HL-60 (cell line): Measurements from ENCODE around the gene PDSS2.

Experiments used
- DNase-seq, 2 experiments: peaks; one replicate each; pipeline ENCODE4 v3.0.0-alpha.2; 2010 to 2020; ENCODE audit warnings: low read depth in 1 of 2, low spot score in 1 of 2
- H3K27ac ChIP-seq: fragments of 250-450 bp; sonication (Bioruptor Pico); replicated peaks from 2 replicates; pipeline ENCODE4 v1.5.1; 2020; ENCODE audit warnings: mild to moderate bottlenecking, moderate library complexity
- H3K27me3 ChIP-seq: fragments of 250-450 bp; sonication (Bioruptor Pico); 2 replicates; pipeline ENCODE4 v1.5.1; 2021; ENCODE audit warnings: mild to moderate bottlenecking, moderate library complexity; ENCODE audit not compliant: insufficient read depth, poor library complexity, severe bottlenecking
- H3K4me3 ChIP-seq: replicated peaks from 2 replicates; pipeline ENCODE4 v1.5.1; 2011; ENCODE audit warnings: mild to moderate bottlenecking, control low read depth, low read length; ENCODE audit not compliant: insufficient read depth
- GABPA ChIP-seq: IDR thresholded peaks from 2 replicates; pipeline ENCODE4 v1.6.1; 2012; ENCODE audit warnings: low read depth
- POLR2AphosphoS5 ChIP-seq: IDR thresholded peaks from 2 replicates; pipeline ENCODE4 v1.6.1; 2012; ENCODE audit warnings: low read depth
- SPI1 ChIP-seq: IDR thresholded peaks from 2 replicates; pipeline ENCODE4 v1.6.1; 2012; ENCODE audit warnings: low read depth, mild to moderate bottlenecking, borderline replicate concordance
- TF ChIP-seq, protein P1 (sequence below): IDR thresholded peaks from one replicate; pipeline ENCODE4 v1.5.1; 2011; ENCODE audit warnings: low read length, control low read depth, inconsistent platforms; ENCODE audit not compliant: insufficient read depth
- TF ChIP-seq, protein P2 (sequence below): IDR thresholded peaks from 2 replicates; pipeline ENCODE4 v1.6.1; 2012; ENCODE audit warnings: low read depth; ENCODE audit not compliant: insufficient replicate concordance

Gene PDSS2

DNA sequence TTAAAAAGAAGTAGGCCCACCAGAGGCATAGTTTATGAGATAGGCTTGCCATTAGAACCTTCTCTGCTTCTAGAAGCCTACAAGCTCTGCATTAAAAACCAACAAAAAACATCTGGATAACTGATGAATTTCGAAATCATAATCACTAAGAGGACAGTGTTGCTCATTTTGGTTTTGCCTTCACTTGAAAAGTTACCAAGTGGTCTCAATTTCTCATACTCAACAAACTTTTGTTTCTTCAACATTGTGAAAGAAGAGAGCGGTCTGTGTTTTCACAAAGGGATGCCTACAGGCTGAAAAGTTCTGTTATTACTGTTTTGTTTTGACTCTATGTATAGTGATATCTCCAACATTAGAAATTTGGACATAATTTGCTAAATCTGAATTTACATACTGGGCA is 98.9 kb downstream of the PDSS2 start:
- no peak for DNase-seq
- Histone ChIP-seq H3K27me3 (no peaks in the 10 kb centered on the region), H3K27ac (no peak overlapping the region), H3K4me3 (no peak overlapping the region)
- TF ChIP-seq SPI1 (no peak), POLR2AphosphoS5 (no peak), GABPA (no peak)
- TF ChIP-seq, protein P1, sequence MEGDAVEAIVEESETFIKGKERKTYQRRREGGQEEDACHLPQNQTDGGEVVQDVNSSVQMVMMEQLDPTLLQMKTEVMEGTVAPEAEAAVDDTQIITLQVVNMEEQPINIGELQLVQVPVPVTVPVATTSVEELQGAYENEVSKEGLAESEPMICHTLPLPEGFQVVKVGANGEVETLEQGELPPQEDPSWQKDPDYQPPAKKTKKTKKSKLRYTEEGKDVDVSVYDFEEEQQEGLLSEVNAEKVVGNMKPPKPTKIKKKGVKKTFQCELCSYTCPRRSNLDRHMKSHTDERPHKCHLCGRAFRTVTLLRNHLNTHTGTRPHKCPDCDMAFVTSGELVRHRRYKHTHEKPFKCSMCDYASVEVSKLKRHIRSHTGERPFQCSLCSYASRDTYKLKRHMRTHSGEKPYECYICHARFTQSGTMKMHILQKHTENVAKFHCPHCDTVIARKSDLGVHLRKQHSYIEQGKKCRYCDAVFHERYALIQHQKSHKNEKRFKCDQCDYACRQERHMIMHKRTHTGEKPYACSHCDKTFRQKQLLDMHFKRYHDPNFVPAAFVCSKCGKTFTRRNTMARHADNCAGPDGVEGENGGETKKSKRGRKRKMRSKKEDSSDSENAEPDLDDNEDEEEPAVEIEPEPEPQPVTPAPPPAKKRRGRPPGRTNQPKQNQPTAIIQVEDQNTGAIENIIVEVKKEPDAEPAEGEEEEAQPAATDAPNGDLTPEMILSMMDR, result no peak
- TF ChIP-seq, protein P2, sequence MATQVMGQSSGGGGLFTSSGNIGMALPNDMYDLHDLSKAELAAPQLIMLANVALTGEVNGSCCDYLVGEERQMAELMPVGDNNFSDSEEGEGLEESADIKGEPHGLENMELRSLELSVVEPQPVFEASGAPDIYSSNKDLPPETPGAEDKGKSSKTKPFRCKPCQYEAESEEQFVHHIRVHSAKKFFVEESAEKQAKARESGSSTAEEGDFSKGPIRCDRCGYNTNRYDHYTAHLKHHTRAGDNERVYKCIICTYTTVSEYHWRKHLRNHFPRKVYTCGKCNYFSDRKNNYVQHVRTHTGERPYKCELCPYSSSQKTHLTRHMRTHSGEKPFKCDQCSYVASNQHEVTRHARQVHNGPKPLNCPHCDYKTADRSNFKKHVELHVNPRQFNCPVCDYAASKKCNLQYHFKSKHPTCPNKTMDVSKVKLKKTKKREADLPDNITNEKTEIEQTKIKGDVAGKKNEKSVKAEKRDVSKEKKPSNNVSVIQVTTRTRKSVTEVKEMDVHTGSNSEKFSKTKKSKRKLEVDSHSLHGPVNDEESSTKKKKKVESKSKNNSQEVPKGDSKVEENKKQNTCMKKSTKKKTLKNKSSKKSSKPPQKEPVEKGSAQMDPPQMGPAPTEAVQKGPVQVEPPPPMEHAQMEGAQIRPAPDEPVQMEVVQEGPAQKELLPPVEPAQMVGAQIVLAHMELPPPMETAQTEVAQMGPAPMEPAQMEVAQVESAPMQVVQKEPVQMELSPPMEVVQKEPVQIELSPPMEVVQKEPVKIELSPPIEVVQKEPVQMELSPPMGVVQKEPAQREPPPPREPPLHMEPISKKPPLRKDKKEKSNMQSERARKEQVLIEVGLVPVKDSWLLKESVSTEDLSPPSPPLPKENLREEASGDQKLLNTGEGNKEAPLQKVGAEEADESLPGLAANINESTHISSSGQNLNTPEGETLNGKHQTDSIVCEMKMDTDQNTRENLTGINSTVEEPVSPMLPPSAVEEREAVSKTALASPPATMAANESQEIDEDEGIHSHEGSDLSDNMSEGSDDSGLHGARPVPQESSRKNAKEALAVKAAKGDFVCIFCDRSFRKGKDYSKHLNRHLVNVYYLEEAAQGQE, result no peak

DNA sequence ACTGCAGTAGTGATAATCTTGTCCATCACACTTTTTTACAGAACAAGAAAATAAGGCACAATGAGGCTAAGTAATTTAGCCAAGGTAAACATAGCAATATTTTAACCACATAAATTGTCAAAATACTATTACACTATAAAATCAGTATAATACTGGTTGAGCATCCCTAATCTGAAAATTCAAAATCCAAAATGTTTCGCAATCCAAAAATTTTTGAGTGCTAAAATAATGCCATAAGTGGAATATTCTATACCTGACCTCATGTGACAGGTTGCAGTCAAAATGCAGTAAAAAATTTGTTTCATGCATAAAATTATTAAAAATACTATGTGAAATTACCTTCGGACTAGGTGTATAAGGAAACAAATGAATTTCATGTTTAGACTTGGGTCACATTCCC is 101.5 kb downstream of the PDSS2 start:
- Histone ChIP-seq H3K27ac (no peak overlapping the region), H3K4me3 (no peak overlapping the region), H3K27me3 (no peaks in the 10 kb centered on the region)
- TF ChIP-seq, protein P2, result no peak
- TF ChIP-seq POLR2AphosphoS5, result no peak
- TF ChIP-seq GABPA, result no peak
- no peak for TF ChIP-seq SPI1
- TF ChIP-seq, protein P1, result no peak
- no peak for DNase-seq

DNA sequence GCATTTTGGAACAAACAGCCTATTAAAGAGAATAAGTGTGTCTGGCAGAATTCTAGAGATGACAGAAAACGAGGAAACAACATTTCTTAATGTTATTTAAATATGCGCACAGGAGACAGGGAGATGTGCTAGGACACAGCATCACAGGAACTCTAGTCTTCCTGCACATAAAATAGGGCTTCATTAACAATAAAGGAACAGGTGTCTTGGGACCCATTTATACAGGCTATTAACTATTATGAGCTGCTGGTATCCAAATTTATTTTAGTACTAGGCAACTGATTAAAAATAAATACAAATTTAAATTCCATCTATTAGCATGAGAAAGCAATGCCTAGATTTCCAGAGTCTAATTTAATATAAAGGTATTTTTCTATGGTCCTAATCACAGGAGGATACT is 102.3 kb downstream of the PDSS2 start:
- Histone ChIP-seq H3K27me3 (no peaks in the 10 kb centered on the region), H3K27ac (no peak overlapping the region), H3K4me3 (no peak overlapping the region)
- DNase-seq, result no peak
- TF ChIP-seq, protein P1, result no peak
- TF ChIP-seq, protein P2, result no peak
- no peak for TF ChIP-seq POLR2AphosphoS5
- no peak for TF ChIP-seq SPI1
- no peak for TF ChIP-seq GABPA
